ENCODE measurements around the gene NUDC. TPM values are rescaled to one million over a fixed set of nuclear protein-coding genes. Genes with fewer than 3 reads are reported as not detected.

Gene NUDC
- total and polyA plus RNA-seq, 10 of the 15 experiments (the other 5 are each of a cell fraction or from before 2014, with no cell fraction given), result 5.5 to 227 (median 67.4) TPM

DNA sequence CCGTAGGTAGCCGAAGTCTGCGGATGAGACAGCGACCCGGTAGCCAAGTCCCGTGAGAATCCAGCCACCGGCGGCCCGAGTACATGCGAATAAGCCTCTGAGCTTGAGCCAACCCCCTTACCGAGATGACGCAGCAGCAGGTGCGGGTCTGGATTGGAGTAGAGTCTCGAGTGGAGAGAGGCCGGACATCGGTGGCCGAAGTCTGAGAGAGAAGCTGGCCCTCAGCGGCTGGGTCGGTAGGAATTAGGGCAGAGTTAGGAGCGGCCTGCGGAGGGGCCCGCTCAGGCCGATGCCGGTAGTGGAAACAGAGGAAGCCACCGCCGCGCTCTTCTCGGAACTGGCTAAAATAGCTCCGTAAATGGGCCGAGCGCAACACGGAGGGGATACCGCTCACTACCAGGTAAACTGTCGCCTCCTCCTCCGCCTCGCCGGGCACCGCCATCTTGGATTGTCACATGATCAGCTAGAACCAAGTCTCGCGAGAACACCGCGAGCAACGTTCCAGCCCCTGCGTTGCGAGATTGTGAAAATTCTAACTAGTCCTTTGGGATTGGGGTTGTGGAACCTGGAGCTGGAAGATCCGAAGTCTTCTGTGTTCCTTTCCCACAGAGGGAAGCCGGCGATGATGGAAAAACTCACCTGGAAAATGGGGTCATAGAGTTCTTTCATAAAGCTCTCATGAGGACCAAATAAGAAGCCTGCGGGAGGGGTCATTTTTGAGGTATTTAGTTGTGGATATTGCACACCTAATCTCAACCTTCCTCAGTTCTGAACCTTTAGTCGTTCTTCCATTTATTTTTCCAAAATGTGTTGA, 21.3 kb upstream of the NUDC start, which contains the start of gene GPATCH3 (continued):
- TF ChIP-seq NFYA (IDR thresholded peaks at IDR 0.05; ENCODE audit: borderline replicate concordance, low read depth, low read length) (no peak), PAX5 (IDR thresholded peaks at IDR 0.05; ENCODE audit: borderline replicate concordance, low read depth, low read length) (peak; percentile 40; the same call in 1 of the 2 replicates), SIX5 (IDR thresholded peaks at IDR 0.05; ENCODE audit: low read depth, low read length, severe bottlenecking) (peak; percentile 44), FOXK2 (IDR thresholded peaks at IDR 0.05) (0 out of 2 replicates have a peak, but pooled peaks have one; percentile 50), TCF7 (IDR thresholded peaks at IDR 0.05; ENCODE audit: borderline replicate concordance) (no peak), MEF2B (IDR thresholded peaks at IDR 0.05; ENCODE audit: partially characterized antibody, poor library complexity, severe bottlenecking) (peak; percentile 68), ZBED1 (IDR thresholded peaks at IDR 0.05; ENCODE audit: borderline replicate concordance) (no peak), CHD4 (IDR thresholded peaks at IDR 0.05) (no peak), CBFB (IDR thresholded peaks at IDR 0.05; ENCODE audit: low read depth) (peak; percentile 91), LARP7 (IDR thresholded peaks at IDR 0.05) (peak; percentile 63; the same call in 1 of the 2 replicates), ESRRA (IDR thresholded peaks at IDR 0.05; ENCODE audit: low read length) (no peak), ASH2L (IDR thresholded peaks at IDR 0.05; ENCODE audit: borderline replicate concordance, low read depth) (peak; percentile 64; the same call in 1 of the 2 replicates), SMARCA5 (IDR thresholded peaks at IDR 0.05) (no peak), IKZF2 (IDR thresholded peaks at IDR 0.05) (peak; percentile 69 to 79), CREM (IDR thresholded peaks at IDR 0.05; ENCODE audit: low read depth) (0 out of 2 replicates have a peak, but pooled peaks have one; percentile 25), SRF (IDR thresholded peaks at IDR 0.05; ENCODE audit: low read depth in 2 of 2, low read length in 2 of 2) (no peak), TARDBP (IDR thresholded peaks at IDR 0.05; ENCODE audit: borderline replicate concordance) (peak; percentile 50; the same call in 1 of the 2 replicates), RBBP5 (conservative IDR thresholded peaks at IDR 0.05) (no peak), STAT3 (IDR thresholded peaks at IDR 0.05; ENCODE audit: low read depth, low read length) (no peak)
- TF ChIP-seq, protein P1, sequence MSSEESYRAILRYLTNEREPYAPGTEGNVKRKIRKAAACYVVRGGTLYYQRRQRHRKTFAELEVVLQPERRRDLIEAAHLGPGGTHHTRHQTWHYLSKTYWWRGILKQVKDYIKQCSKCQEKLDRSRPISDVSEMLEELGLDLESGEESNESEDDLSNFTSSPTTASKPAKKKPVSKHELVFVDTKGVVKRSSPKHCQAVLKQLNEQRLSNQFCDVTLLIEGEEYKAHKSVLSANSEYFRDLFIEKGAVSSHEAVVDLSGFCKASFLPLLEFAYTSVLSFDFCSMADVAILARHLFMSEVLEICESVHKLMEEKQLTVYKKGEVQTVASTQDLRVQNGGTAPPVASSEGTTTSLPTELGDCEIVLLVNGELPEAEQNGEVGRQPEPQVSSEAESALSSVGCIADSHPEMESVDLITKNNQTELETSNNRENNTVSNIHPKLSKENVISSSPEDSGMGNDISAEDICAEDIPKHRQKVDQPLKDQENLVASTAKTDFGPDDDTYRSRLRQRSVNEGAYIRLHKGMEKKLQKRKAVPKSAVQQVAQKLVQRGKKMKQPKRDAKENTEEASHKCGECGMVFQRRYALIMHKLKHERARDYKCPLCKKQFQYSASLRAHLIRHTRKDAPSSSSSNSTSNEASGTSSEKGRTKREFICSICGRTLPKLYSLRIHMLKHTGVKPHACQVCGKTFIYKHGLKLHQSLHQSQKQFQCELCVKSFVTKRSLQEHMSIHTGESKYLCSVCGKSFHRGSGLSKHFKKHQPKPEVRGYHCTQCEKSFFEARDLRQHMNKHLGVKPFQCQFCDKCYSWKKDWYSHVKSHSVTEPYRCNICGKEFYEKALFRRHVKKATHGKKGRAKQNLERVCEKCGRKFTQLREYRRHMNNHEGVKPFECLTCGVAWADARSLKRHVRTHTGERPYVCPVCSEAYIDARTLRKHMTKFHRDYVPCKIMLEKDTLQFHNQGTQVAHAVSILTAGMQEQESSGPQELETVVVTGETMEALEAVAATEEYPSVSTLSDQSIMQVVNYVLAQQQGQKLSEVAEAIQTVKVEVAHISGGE (CRISPR knock-in tag; IDR thresholded peaks at IDR 0.05), result no peak
- TF ChIP-seq, protein P2, sequence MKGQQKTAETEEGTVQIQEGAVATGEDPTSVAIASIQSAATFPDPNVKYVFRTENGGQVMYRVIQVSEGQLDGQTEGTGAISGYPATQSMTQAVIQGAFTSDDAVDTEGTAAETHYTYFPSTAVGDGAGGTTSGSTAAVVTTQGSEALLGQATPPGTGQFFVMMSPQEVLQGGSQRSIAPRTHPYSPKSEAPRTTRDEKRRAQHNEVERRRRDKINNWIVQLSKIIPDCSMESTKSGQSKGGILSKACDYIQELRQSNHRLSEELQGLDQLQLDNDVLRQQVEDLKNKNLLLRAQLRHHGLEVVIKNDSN (IDR thresholded peaks at IDR 0.05; ENCODE audit: borderline replicate concordance, extremely low read length, insufficient read depth, low read depth, low read length), result peak; percentile 91
- TF ChIP-seq, protein P3, sequence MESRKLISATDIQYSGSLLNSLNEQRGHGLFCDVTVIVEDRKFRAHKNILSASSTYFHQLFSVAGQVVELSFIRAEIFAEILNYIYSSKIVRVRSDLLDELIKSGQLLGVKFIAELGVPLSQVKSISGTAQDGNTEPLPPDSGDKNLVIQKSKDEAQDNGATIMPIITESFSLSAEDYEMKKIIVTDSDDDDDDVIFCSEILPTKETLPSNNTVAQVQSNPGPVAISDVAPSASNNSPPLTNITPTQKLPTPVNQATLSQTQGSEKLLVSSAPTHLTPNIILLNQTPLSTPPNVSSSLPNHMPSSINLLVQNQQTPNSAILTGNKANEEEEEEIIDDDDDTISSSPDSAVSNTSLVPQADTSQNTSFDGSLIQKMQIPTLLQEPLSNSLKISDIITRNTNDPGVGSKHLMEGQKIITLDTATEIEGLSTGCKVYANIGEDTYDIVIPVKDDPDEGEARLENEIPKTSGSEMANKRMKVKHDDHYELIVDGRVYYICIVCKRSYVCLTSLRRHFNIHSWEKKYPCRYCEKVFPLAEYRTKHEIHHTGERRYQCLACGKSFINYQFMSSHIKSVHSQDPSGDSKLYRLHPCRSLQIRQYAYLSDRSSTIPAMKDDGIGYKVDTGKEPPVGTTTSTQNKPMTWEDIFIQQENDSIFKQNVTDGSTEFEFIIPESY (IDR thresholded peaks at IDR 0.05), result no peak
- TF ChIP-seq, protein P4, sequence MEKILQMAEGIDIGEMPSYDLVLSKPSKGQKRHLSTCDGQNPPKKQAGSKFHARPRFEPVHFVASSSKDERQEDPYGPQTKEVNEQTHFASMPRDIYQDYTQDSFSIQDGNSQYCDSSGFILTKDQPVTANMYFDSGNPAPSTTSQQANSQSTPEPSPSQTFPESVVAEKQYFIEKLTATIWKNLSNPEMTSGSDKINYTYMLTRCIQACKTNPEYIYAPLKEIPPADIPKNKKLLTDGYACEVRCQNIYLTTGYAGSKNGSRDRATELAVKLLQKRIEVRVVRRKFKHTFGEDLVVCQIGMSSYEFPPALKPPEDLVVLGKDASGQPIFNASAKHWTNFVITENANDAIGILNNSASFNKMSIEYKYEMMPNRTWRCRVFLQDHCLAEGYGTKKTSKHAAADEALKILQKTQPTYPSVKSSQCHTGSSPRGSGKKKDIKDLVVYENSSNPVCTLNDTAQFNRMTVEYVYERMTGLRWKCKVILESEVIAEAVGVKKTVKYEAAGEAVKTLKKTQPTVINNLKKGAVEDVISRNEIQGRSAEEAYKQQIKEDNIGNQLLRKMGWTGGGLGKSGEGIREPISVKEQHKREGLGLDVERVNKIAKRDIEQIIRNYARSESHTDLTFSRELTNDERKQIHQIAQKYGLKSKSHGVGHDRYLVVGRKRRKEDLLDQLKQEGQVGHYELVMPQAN (conservative IDR thresholded peaks at IDR 0.05), result peak; percentile 98

Data from GM12878 (cell line).